SJCRH30 (cell line): ENCODE data around the gene SAMD4A. TPM values are rescaled to one million over a fixed set of nuclear protein-coding genes. Genes with fewer than 3 reads are reported as not detected.
"Not testable (repeated sequence)": the region's sequence is repeated elsewhere in the genome, so short reads cannot be mapped to it uniquely, and the experiment has no call there.

Experiments used
- DNase-seq, 2 experiments: peaks; one replicate each; pipeline ENCODE4 v3.0.0-alpha.2; 2015 to 2020
- H3K27ac ChIP-seq: fragments of 250-450 bp; sonication (Bioruptor Pico); 2 replicates; pipeline ENCODE4 v1.5.1; 2020; ENCODE audit warnings: mild to moderate bottlenecking, moderate library complexity
- H3K27me3 ChIP-seq: fragments of 250-450 bp; sonication (Bioruptor Pico); 2 replicates; pipeline ENCODE4 v1.5.1; 2020; ENCODE audit warnings: mild to moderate bottlenecking, moderate library complexity
- H3K36me3 ChIP-seq: fragments of 250-450 bp; sonication (Bioruptor Pico); 2 replicates; pipeline ENCODE4 v1.5.1; 2020; ENCODE audit warnings: mild to moderate bottlenecking, moderate library complexity
- H3K4me1 ChIP-seq: fragments of 250-450 bp; sonication (Bioruptor Pico); 2 replicates; pipeline ENCODE4 v1.5.1; 2020; ENCODE audit warnings: mild to moderate bottlenecking, moderate library complexity
- H3K4me3 ChIP-seq: fragments of 250-450 bp; sonication (Bioruptor Pico); 2 replicates; pipeline ENCODE4 v1.5.1; 2020; ENCODE audit warnings: mild to moderate bottlenecking, moderate library complexity
- H3K9me3 ChIP-seq: fragments of 250-450 bp; sonication (Bioruptor Pico); replicated peaks from 2 replicates; pipeline ENCODE4 v1.5.1; 2020; ENCODE audit warnings: mild to moderate bottlenecking, moderate library complexity
- total RNA-seq: library from RNA; depleted of rRNA; stranded (reverse); fragments of >200 nt; shearing (Covaris generic); gene quantifications from 2 replicates; pipeline ENCODE4 v1.2.3, GENCODE V29; 2014

Gene SAMD4A
- total RNA-seq, 1 experiment from 2014 or later = 12.1 TPM

GRCh38 chr14:54794796-54795195 lies 227.9 kb downstream of the SAMD4A start:
- H3K4me1 ChIP-seq = no peaks in the 10 kb centered on the region
- no peak overlapping the region for H3K4me3 ChIP-seq
- H3K9me3 ChIP-seq = no peaks in the 10 kb centered on the region
- no peaks in the 10 kb centered on the region for H3K36me3 ChIP-seq
- H3K27me3 ChIP-seq = no peaks in the 10 kb centered on the region
- no peak overlapping the region for H3K27ac ChIP-seq
- no peak for DNase-seq

GRCh38 chr14:54796961-54797360 lies 230.0 kb downstream of the SAMD4A start:
- no peaks in the 10 kb centered on the region for H3K9me3 ChIP-seq
- no peak overlapping the region for H3K4me3 ChIP-seq
- no peak overlapping the region for H3K27ac ChIP-seq
- no peaks in the 10 kb centered on the region for H3K36me3 ChIP-seq
- no peak for DNase-seq
- H3K4me1 ChIP-seq = no peaks in the 10 kb centered on the region
- no peaks in the 10 kb centered on the region for H3K27me3 ChIP-seq

GRCh38 chr14:54797556-54797955 lies 230.6 kb downstream of the SAMD4A start:
- Histone ChIP-seq H3K4me1 (no peaks in the 10 kb centered on the region), H3K27ac (no peak overlapping the region), H3K27me3 (no peaks in the 10 kb centered on the region), H3K9me3 (no peaks in the 10 kb centered on the region), H3K36me3 (no peaks in the 10 kb centered on the region), H3K4me3 (no peak overlapping the region)
- no peak for DNase-seq

GRCh38 chr14:54797986-54798385 lies 231.1 kb downstream of the SAMD4A start:
- Histone ChIP-seq H3K4me1 (no peaks in the 10 kb centered on the region), H3K36me3 (no peaks in the 10 kb centered on the region), H3K27me3 (no peaks in the 10 kb centered on the region), H3K4me3 (no peak overlapping the region), H3K9me3 (no peaks in the 10 kb centered on the region), H3K27ac (no peak overlapping the region)
- DNase-seq = no peak

GRCh38 chr14:54798465-54799124 lies 231.7 kb downstream of the SAMD4A start:
- H3K4me1 ChIP-seq = no peaks in the 10 kb centered on the region
- H3K4me3 ChIP-seq = no peak overlapping the region
- no peaks in the 10 kb centered on the region for H3K9me3 ChIP-seq
- H3K36me3 ChIP-seq = no peaks in the 10 kb centered on the region
- no peaks in the 10 kb centered on the region for H3K27me3 ChIP-seq
- no peak overlapping the region for H3K27ac ChIP-seq
- no peak for DNase-seq

GRCh38 chr14:54801482-54801881 lies 234.6 kb downstream of the SAMD4A start:
- DNase-seq, H3K9me3 ChIP-seq, H3K4me1 ChIP-seq, H3K4me3 ChIP-seq, H3K27ac ChIP-seq, H3K27me3 ChIP-seq, H3K36me3 ChIP-seq: not testable (repeated sequence)

- Histone ChIP-seq H3K36me3 (no peaks in the 10 kb centered on the region), H3K4me1 (no peaks in the 10 kb centered on the region), H3K4me3 (no peak overlapping the region), H3K27ac (no peak overlapping the region), H3K9me3 (no peaks in the 10 kb centered on the region), H3K27me3 (no peaks in the 10 kb centered on the region)
- no peak for DNase-seq
Observed at GRCh38 chr14:54803396-54803795, 236.5 kb downstream of the SAMD4A start.

- Histone ChIP-seq H3K27ac (no peak overlapping the region), H3K4me1 (no peaks in the 10 kb centered on the region), H3K36me3 (no peaks in the 10 kb centered on the region), H3K27me3 (no peaks in the 10 kb centered on the region), H3K4me3 (no peak overlapping the region), H3K9me3 (no peaks in the 10 kb centered on the region)
- DNase-seq = no peak
Observed at GRCh38 chr14:54803926-54804537, 237.1 kb downstream of the SAMD4A start.

GRCh38 chr14:54804538-54805041 lies 237.7 kb downstream of the SAMD4A start:
- Histone ChIP-seq H3K9me3 (no peaks in the 10 kb centered on the region), H3K4me3 (no peak overlapping the region), H3K36me3 (no peaks in the 10 kb centered on the region), H3K27me3 (no peaks in the 10 kb centered on the region), H3K27ac (no peak overlapping the region), H3K4me1 (no peaks in the 10 kb centered on the region)
- no peak for DNase-seq

GRCh38 chr14:54805070-54805444 lies 238.1 kb downstream of the SAMD4A start:
- DNase-seq = no peak
- H3K27ac ChIP-seq = no peak overlapping the region
- H3K4me1 ChIP-seq = no peaks in the 10 kb centered on the region
- no peaks in the 10 kb centered on the region for H3K9me3 ChIP-seq
- H3K36me3 ChIP-seq = no peaks in the 10 kb centered on the region
- H3K4me3 ChIP-seq = no peak overlapping the region
- no peaks in the 10 kb centered on the region for H3K27me3 ChIP-seq

GRCh38 chr14:54805445-54806322 lies 238.8 kb downstream of the SAMD4A start:
- Histone ChIP-seq H3K36me3 (no peaks in the 10 kb centered on the region), H3K9me3 (no peaks in the 10 kb centered on the region), H3K4me3 (peak overlapping the region; percentile 32), H3K27ac (no peak overlapping the region), H3K4me1 (no peaks in the 10 kb centered on the region), H3K27me3 (no peaks in the 10 kb centered on the region)
- DNase-seq = peak; percentile 72 to 91

GRCh38 chr14:54806616-54807015 lies 239.7 kb downstream of the SAMD4A start:
- no peaks in the 10 kb centered on the region for H3K27me3 ChIP-seq

GRCh38 chr14:54807428-54807827 lies 240.5 kb downstream of the SAMD4A start:
- Histone ChIP-seq H3K36me3 (no peaks in the 10 kb centered on the region), H3K9me3 (no peaks in the 10 kb centered on the region), H3K4me1 (no peaks in the 10 kb centered on the region), H3K4me3 (no peak overlapping the region), H3K27ac (no peak overlapping the region), H3K27me3 (no peaks in the 10 kb centered on the region)
- DNase-seq = no peak

More at GRCh38 chr14:54806616-54807015, 239.7 kb downstream of the SAMD4A start:
- DNase-seq = no peak
- Histone ChIP-seq H3K4me3 (no peak overlapping the region), H3K27ac (no peak overlapping the region), H3K9me3 (no peaks in the 10 kb centered on the region), H3K36me3 (no peaks in the 10 kb centered on the region), H3K4me1 (no peaks in the 10 kb centered on the region)

GRCh38 chr14:54807881-54808280 lies 241.0 kb downstream of the SAMD4A start:
- Histone ChIP-seq H3K4me1 (no peaks in the 10 kb centered on the region), H3K27ac (no peak overlapping the region), H3K36me3 (no peaks in the 10 kb centered on the region), H3K27me3 (no peaks in the 10 kb centered on the region), H3K9me3 (no peaks in the 10 kb centered on the region), H3K4me3 (no peak overlapping the region)
- DNase-seq = no peak
